Measurements from ENCODE around the gene PPP2R3B.

DNA sequence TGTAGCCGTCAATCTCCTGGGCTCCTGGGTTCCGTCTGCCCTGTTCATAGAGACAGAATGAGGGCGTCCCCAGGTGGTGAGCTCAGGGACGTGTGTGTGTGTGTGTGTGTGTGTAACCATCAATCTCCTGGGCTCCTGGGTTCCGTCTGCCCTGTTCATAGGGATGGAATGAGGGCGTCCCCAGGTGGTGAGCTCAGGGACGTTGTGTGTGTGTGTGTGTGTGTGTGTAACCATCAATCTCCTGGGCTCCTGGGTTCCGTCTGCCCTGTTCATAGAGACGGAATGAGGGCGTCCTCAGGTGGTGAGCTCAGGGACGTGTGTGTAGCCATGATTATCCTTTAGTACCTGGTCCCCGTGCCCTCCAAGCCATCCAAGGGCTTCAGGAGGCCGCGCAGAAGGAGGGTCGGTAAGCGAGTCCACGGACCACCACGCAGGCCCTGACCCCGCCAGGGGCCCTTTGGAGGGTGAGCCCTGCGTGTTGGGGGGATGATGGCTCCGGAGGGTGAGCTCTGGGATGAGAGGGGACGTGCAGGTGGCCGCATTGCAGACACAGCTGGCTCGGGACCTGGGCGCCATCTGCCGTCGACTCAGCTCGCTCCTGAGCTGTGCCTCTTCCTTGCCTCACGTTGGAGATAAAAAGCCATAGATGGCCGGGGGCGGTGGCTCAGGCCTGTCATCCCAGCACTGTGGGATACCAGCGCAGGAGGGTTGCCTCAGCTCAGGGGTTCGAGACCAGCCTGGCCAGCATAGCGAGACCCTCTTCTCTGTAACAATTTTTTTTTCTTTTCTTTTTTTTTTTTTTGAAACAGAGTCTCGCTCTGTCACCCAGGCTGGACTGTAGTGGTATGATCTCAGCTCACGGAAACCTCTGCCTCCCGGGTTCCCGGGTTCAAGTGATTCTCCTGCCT is 62.7 kb downstream of the PPP2R3B start:
- no peak for TF ChIP-seq POLR2A (IDR thresholded peaks at IDR 0.05)
- TF ChIP-seq, protein P1, sequence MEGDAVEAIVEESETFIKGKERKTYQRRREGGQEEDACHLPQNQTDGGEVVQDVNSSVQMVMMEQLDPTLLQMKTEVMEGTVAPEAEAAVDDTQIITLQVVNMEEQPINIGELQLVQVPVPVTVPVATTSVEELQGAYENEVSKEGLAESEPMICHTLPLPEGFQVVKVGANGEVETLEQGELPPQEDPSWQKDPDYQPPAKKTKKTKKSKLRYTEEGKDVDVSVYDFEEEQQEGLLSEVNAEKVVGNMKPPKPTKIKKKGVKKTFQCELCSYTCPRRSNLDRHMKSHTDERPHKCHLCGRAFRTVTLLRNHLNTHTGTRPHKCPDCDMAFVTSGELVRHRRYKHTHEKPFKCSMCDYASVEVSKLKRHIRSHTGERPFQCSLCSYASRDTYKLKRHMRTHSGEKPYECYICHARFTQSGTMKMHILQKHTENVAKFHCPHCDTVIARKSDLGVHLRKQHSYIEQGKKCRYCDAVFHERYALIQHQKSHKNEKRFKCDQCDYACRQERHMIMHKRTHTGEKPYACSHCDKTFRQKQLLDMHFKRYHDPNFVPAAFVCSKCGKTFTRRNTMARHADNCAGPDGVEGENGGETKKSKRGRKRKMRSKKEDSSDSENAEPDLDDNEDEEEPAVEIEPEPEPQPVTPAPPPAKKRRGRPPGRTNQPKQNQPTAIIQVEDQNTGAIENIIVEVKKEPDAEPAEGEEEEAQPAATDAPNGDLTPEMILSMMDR (IDR thresholded peaks at IDR 0.05): no peak
